ENCODE results near the gene STAT6.
A peak's percentile ranks its signal among the peaks of the same experiment; 100 is the strongest.
"Not testable (repeated sequence)": the region's sequence is repeated elsewhere in the genome, so short reads cannot be mapped to it uniquely, and the experiment has no call there.

STAT6 gene

DNA sequence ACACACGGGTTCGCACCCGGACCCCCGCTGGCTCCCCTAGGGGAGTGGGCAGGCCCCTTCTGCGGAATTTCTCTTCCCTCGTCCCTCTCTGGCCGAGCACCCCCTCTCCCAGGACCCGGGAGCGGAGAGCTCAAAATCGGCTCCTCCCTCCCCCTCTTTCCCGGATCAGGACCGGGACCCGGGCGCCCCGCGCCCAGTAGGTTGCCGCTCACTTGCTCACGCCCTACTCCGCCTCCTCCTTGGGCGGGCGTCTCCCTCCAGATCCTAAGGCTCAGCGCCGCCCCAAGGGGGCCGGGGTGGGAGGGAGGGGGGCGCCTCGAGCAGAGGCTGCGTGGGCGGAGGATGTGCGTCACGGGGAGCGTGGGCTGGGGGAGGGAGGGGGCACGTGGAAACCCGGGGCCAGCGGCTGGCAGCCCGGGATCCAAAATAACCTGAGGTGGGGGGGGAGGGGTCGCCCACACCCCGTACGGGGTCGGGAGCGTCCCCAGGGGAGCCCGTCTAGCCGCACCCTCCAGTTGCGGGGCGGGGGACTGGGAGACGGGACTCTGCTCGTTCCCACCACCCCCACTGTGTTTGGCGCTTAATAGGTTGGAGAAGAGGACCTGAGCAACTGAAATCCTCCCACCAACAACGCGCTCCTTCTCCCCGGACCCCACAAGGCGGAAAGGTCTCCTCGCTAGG lies 24.0 kb downstream of the STAT6 start:
- no peak for DNase-seq

DNA sequence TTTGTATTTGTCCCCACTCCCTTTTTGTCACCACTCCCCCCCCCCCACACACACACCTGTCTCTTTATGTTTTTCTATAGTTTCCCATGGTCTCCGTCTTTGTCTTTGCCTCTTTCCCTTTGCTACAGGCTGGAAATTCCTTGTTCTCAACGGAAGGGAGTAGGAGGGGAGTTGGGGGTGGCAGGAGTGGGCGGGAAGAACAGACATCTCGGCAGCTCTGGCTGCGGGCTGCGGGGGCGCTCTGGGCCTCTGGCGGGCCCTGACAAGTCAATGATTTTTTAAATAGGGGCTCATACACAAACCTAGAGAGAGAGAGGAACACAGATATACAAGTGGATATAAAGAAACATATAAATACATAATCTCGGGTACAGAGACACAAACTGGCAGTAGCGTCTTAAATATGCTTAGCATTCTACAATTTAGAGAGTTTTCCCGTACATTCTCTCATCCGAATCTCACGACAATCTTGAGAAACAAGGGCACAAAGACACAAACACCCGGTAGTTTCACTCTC lies 24.6 kb downstream of the STAT6 start:
- DNase-seq, result peak; percentile 33

DNA sequence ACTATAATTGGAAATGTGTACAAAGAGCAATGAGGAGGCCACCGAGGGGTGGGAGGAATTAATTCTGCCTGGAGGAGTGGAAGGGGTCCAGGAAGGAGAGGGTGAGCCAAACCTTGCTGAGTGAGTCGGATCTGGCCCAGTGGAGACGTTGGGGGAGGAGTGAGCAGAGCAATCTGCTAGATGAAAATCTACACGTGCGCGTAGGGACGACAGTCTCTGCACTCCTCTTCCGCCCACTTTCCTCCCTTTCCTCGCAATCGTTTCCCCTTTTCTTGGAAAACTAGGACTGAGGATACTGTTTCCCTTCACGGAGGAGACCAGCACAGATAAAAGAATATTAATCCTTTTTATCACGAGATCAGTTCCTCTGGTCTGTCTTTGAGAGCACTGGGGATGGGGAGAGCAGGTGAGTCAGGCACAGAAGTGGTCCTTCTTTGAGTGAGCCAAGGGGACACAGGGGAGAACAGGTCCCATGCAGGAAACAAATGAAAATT lies 25.1 kb downstream of the STAT6 start:
- no peak for DNase-seq

DNA sequence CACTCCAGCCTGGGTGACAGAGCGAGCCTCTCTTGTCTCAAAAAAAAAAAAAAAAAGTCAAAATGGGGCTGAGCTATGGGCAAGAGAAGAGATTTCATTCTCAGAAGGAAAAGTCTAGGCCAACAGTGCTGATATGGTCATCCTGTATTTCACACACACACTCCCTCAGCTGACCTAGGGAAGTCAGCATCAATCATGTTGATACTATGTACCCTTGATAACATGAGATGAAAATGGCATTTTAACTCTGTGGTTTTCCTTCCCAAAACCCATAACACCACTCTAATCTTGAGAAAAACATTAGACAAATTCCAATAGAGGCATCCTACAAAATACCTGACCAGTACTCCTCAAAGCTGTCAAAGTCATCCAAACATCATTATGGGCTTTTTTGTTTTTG lies 30.3 kb downstream of the STAT6 start:
- DNase-seq, result no peak

DNA sequence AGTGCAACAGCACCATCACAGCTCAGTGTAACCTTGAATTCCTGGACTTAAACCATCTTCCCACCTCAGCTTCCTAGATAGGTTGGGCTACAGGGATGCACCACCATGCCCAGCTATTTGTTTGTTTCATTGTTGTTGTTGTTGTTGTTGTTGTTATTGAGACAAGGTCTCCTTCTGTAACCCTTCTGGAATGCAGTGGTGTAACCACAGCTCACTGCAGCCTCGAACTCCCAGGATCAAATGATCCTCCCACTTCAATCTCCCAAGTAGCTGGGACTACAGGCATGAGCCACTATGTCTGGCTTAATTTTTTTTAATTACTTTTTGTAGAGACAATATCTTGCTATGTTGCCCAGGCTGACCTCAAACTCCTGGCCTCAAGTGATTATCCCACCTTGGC lies 31.3 kb downstream of the STAT6 start:
- DNase-seq, result no peak

DNA sequence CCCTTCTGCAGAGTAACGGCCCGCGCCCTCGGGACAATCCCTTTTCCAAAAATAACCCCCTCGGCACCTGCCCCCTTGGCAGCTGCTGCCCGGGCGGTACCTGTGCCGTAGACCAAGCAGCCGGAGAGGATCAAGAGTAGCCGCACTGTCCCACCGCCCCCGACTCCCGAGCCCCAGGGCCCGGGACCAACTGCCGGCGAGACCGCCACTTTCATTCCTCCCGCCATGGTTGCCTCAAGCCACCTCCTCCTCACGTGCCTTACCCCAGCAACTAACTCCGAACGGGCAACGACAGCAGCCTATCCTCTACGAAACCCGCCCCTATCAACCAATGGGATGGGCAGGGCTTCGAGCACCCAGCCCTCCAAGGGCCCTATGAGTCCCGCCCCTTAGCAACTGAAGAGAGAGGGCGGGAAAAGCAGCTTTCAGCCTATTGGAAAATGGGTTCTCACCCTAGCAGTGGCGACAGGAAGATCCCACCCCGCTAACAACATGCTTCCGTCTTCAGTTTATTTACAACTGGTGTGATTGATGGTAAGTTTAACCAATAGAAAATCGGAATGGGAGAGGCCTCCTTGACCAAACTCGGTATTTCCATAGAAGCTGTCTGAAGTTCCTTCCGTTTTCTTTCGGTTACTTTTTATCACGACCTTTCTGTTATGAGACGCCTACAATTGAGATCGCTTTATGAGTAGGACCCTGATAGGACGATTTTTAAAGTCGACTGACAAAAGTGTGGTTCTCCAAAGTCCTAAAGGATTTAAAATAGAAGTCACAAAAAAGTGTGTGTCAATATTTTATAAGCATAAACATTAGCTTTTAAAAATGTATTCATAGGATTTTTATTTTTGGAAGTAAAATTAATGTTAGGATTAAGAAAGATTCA lies 32.4 kb downstream of the STAT6 start, which contains the start of gene NEMP1:
Gene NEMP1, minus strand, starts transcription at position 273 of the 886 bp plus-strand sequence. Its CDS starts 46 bp downstream, at position 227.
- peak; percentile 95 for DNase-seq

DNA sequence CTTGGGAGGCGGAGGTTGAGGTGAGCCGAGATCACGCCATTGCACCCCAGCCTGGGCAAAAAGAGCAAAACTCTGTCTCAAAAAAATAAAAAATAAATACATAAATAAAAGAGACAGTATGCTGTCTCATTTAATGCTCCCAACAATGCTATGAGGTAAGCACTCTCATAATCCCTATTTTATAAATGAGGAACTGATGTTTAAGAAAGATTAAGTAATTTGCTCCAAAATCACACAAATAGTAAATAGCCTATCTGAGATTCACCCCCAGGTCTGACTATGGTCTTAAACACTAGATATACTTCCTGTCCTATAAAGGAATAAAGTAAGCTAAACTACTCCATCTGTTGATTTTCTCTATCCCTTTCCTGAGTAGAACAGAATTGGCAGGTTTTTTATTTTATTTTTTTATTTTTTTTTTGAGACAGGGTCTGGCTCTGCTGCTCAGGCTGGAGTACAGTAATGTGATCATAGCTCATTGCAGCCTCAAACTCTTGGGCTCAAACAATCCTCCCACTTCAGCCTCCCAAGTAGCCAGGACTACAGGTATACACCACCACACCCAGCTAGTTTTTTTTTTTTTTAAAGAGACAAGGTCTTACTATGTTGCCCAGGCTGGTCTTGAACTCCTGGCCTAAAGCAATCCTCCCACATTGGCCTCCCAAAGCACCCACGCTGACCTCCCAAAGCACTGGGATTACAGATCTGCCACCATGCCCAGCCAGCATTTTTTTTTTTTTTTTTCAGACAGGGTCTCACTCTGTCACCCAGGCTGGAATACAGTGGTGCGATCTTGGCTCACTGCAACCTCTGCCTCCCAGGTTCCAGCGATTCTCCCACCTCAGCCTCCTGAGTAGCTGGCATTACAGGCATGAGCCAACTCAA lies 37.4 kb downstream of the STAT6 start:
- not testable (repeated sequence) for DNase-seq

DNA sequence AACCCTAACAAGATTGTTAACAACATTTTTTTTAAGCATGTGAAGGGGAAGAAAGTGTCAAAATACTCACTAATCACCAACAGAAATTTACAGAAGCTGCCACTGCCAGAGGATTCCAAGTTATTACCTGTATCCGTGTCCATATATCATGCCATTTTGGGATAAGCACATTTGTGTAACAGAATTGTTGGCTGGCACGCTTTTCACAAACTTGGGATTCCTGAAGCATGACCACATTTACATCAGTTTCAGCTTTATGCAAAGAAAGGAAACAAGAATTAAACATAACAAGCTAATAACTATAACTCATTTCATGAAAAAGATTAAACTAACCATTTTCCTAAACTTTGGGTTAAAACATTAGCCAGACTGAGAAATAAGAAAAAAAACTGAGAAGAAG lies 38.5 kb downstream of the STAT6 start:
- DNase-seq, result no peak

DNA sequence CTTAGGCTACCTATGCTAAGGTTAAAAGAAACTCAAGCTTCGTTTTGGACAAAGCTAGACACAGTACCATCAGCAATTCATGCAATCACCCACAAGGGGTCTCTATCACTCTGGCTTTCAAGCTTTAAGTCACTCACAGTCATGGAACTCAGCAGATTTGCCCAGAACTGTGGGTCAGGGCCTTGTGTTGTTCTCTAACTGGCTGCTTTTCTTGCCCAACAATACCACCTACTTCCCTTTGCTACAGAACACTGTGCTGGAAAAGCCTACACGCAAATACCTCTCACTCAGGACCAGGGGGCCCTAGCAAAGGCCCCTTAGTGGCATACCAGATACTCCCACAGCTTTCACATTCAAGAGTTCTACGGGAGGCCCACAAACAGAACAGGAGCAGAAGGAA lies 41.6 kb downstream of the STAT6 start:
- peak; percentile 7 for DNase-seq

DNA sequence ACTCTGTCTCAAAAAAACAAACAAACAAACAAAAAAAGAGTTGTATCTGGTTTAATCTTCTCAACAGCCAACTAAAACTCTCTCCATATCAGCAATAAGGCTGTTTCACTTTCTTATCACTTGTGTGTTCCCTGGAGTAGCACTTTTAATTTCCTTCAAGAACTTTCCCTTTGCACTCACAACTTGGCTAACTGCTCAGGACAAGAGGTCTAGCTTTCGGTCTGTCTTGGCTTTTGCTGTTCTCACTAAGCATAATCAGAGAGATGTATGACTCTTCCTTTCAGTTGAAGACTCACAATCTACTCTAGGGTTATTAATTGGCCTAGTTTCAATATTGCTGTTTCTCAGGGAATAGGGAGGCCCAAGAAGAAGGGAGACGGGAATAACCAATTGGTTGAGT lies 44.9 kb downstream of the STAT6 start:
- no peak for DNase-seq

DNA sequence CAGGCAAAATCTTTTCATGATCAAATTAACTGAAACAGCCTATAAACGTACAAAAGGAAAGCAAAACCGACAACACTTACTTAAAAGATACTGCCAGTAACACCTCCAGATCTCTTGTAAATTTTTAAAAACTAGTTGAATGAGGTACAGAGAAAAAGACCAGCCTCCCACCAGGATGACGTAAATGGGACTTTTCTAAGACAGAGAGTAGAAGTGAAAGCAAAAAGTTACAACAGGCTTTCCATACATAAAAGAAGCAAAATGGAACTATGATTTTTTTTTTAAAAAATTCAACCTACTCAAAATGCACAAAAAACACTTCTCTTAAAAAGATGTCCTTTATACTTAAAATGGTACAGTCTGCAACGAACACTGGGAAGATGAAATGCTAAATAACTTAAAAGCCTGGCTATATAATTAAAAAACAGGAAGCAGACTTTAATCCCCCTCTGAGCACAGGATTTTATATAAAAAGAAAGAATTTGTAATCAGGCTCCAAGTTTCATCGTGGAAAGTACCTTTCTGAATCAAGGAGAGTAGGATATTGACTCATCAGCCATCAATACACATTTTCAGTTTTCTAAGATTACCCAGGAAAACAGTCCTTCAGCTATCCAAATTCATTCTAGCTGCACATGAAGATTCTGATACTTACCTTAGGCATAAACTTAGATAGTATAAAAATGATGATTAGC lies 47.0 kb downstream of the STAT6 start:
- no peak for DNase-seq

DNA sequence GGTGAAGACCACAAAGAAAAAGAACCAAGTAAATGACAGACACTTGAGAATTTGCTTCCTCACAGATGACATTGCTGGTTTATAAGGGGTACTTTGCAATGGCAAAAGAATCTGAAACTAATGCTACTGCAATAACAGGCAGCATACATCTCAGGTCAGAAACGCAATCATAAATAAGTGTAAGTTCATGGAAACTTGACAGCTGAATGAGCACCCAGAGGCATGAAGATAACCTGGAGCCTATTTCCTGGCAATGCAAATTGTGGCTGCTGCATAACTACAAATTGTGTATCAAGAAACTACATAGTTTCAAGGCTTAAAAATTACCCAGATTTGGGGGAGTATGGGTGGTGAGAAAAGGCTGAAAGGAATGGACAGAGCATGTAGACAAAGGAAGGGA lies 52.7 kb downstream of the STAT6 start:
- no peak for DNase-seq

DNA sequence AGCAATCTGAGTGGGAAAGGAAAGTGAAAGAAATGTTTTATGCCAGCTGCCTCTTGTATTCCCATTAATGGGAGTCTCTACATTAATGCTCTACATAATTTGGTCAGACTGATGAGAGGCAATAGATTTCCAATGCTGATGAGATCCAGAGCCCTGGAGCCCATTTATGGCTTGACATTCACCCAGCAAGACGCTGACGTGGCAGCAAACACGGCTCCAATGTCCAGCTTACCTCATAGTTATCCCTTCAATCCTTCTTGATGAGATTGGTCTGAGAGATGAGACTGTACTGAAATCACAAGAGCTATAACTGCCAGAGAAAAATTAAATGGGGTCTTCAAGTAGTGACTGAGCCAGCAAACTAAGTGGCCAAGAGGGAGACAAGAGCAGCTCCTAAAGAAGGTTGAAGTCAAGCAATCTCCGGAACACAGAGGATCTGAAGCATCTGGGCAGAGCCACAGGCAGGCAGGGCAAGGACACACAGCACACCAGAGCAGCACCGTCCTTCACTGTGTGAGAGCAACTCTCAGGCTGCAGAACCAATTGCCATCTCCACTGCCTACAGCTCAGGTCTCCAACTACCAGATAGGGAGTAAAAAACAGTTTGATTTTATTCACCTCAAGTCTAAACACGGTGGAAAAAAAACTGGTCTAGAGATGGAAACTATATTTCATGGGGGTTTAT lies 54.0 kb downstream of the STAT6 start:
- no peak for DNase-seq

DNA sequence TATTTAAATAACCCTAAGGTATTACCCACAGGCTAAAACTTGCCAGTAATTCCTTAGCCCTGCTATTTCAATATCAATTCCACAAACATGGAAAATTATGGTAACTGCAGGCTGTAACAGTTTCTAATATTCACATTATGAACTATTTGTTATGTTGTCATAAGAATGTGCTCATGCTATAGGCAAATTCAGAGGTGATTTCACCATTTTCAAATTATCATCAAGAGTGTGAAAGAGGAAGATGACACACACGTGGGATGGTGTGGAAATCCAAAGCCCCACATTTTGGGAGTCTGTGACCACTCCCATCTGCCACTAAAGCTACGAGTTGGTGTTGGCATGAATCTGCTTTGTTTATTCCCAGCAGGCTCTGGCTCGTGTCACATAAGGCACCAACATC lies 55.3 kb downstream of the STAT6 start:
- DNase-seq, result no peak

DNA sequence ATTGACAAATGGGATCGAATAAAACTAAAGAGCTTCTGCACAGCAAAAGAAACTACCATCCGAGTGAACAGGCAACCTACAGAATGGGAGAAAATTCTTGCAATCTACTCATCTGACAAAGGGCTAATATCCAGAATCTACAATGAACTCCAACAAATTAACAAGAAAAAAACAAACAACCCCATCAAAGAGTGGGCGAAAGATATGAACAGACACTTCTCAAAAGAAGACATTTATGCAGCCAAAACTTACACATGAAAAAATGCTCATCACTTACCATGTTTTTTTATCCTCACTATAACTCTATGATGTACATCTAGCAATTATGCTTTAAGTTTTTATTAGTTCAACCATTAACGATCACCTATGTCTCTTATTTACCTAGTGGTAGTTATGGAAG lies 57.3 kb downstream of the STAT6 start:
- not testable (repeated sequence) for DNase-seq

DNA sequence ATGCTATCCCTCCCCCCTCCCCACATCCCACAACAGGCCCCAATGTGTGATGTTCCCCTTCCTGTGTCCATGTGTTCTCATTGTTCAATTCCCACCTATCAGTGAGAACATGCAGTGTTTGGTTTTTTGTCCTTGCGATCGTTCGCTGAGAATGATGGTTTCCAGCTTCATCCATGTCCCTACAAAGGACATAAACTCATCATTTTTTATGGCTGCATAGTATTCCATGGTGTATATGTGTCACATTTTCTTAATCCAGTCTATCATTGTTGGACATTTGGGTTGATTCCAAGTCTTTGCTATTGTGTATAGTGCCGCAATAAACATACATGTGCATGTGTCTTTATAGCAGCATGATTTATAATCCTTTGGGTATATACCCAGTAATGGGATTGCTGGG lies 58.0 kb downstream of the STAT6 start:
- not testable (repeated sequence) for DNase-seq

DNA sequence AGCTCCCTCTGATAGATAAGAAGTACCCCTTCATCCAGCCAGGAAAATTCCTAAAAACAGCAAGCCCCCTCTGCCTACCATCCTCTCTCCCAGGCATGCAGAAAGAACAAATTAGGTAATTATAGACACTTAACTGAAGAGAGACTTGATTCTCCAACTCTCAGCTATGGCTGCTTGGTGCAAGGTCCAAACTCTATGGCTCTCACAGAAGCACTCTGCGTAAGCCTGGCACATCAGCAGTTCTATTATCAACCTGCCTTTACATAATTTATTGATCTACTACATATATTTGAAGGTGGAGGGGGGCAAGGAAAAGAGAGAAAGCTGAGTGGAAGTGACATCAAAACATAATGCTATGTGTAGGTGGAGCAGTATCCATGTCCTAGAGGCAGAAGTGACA lies 60.2 kb downstream of the STAT6 start:
- DNase-seq, result no peak

DNA sequence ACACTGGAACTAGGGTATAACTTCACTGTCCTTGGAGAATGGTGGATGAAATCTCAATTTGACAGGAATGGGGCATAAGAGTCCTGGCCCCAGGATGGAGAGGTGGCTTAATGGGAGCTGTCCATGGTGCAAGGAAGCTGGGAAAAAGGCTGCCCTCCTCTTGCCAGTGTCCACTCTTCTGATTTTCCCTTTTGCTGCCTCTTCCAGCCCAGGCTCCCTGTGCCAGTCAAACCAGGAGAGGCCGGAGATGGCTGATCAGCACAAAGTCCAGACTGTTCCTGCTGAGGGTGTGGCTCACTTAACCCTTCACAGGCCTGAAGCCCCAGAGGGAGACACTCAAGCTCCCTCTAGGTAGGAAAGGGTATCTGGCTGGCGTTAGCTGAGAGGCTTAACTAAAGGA lies 61.3 kb downstream of the STAT6 start, which contains the start of gene MYO1A:
Gene MYO1A, minus strand, starts transcription at position 240 of the 400 bp plus-strand sequence. CDS start 1,806 bp downstream, outside the sequence.
- DNase-seq, result no peak

DNA sequence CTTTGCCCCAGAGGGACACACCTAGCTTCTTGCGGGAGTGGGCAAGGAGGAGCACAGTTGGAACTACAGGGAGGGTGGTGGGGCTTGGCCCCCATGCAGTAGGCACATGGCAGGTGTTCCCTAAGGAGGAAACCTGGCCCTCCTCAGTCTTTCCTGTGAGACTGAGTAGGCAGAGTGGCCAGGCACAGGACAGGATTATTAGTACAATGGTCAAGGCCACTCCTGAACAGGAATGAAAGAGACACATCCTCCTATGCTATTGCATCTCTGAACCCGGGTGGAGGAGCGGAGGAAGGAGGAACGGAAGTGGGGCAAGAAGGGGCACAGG lies 62.1 kb downstream of the STAT6 start:
- DNase-seq, result no peak

DNA sequence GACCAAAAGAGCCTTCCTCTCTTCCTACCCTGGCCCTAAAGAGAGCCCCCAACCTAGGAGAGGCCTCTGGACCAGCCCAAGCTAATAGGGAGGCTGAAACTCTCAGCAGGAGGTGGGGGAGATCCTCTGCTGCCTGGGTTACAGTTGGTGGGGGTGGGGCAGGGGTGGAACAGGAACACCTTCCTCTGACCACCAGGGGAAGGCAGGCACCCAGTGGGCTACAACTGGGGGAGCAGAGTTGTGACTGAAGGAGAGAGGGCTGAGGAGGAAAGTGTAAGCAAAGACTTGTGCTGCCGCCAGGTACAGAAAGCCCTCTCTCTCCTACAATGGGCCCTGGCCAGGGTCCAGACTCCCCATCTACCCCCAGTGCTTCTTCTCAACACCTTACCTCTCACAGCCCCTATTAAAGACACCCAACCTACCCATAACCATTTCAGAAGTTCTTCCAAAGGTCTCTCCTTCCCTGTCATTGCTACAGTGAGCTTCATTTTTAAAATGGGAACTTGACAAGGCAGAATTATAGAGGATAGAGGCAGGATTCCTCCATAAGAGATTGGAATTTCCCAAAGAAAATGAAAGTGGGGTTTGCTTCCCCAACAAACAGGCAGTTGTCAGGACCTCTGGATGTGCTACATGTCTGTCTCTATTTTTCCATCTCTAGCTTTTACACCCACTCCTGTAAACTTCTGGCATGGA lies 62.6 kb downstream of the STAT6 start:
- no peak for DNase-seq

DNA sequence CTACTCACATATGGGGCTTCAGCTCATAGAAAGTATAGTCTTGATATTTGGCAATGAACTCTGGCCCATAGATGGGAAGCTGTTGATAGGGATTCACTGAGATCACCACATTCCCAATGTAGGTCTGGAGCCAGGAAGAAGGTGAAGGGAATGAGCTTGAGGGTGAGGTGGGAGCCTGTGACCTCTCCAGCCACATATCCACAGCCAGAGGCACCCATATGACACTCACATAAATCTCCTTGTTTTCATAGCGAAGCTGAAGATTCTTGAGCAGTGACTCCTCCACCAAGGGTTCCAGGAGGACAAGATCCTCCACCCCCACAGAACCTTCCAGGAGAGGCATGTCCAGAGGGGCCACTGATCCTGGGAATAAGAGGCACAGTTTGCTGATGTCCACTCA lies 63.2 kb downstream of the STAT6 start:
- DNase-seq, result no peak

Data from NCI-H1105 (cell line).